T-helper 22 cell (primary cell): ENCODE measurements around the gene GLIS1.
"Not testable (repeated sequence)": the region's sequence is repeated elsewhere in the genome, so short reads cannot be mapped to it uniquely, and the experiment has no call there.

Experiments
- DNase-seq: peaks from one replicate; pipeline ENCODE4 v3.0.0-alpha.2; 2020; ENCODE audit warnings: low read depth

GLIS1 gene

GRCh38 chr1:53561503-53562105 lies 177.4 kb downstream of the GLIS1 start:
- no peak for DNase-seq

GRCh38 chr1:53560581-53561502 lies 178.1 kb downstream of the GLIS1 start:
- no peak for DNase-seq

- no peak for DNase-seq
Observed at GRCh38 chr1:53559854-53560580, 178.9 kb downstream of the GLIS1 start.

GRCh38 chr1:53559391-53559815 lies 179.6 kb downstream of the GLIS1 start:
- DNase-seq = no peak

GRCh38 chr1:53558739-53559315 lies 180.1 kb downstream of the GLIS1 start:
- DNase-seq = no peak

- DNase-seq = no peak
Observed at GRCh38 chr1:53557830-53558738, 180.9 kb downstream of the GLIS1 start.

GRCh38 chr1:53557369-53557768 lies 181.6 kb downstream of the GLIS1 start:
- no peak for DNase-seq

- no peak for DNase-seq
Observed at GRCh38 chr1:53556657-53557227, 182.2 kb downstream of the GLIS1 start.

GRCh38 chr1:53555620-53556326 lies 183.2 kb downstream of the GLIS1 start:
- DNase-seq = not testable (repeated sequence)

GRCh38 chr1:53554592-53555305 lies 184.2 kb downstream of the GLIS1 start:
- DNase-seq = no peak

GRCh38 chr1:53553734-53554509 lies 185.0 kb downstream of the GLIS1 start:
- no peak for DNase-seq

GRCh38 chr1:53552981-53553733 lies 185.8 kb downstream of the GLIS1 start:
- DNase-seq = no peak

- no peak for DNase-seq
Observed at GRCh38 chr1:53552146-53552861, 186.7 kb downstream of the GLIS1 start.

GRCh38 chr1:53551428-53551995 lies 187.5 kb downstream of the GLIS1 start:
- DNase-seq = no peak

- no peak for DNase-seq
Observed at GRCh38 chr1:53550201-53550741, 188.7 kb downstream of the GLIS1 start.

GRCh38 chr1:53549781-53550180 lies 189.2 kb downstream of the GLIS1 start:
- no peak for DNase-seq

GRCh38 chr1:53549287-53549686 lies 189.7 kb downstream of the GLIS1 start:
- no peak for DNase-seq
